ENCODE results near the gene CHD9. TPM values are rescaled to one million over a fixed set of nuclear protein-coding genes. Genes with fewer than 3 reads are reported as not detected.

Gene CHD9
- total RNA-seq, 3 donors from 2014 or later (not counting 1 experiment from before 2014, with no cell fraction given): 81.4 to 85.2 (median 81.9) TPM

- no peak for ATAC-seq
- Histone ChIP-seq H3K4me3 (ENCODE audit: low read length) (no peak overlapping the region), H3K27ac (ENCODE audit: low read length) (no peak overlapping the region), H3K4me1 (ENCODE audit: control insufficient read depth, insufficient read depth, low read length) (no peaks in the 10 kb centered on the region), H3K9me3 (ENCODE audit: control insufficient read depth, insufficient read depth, low read length) (no peaks in the 10 kb centered on the region), H3K27me3 (ENCODE audit: control insufficient read depth, insufficient read depth, low read length) (no peaks in the 10 kb centered on the region), H3K36me3 (ENCODE audit: control insufficient read depth, insufficient read depth, low read length) (no peaks in the 10 kb centered on the region)
- no peak for TF ChIP-seq CTCF (IDR thresholded peaks at IDR 0.05)
- Mint-ChIP-seq H3K27ac (no peak overlapping the region), H3K4me1 (peaks cover 0 to 4% of the 10 kb centered on the region in 2 donors), H3K9me3 (no peaks in the 10 kb centered on the region), H3K36me3 (no peaks in the 10 kb centered on the region), H3K27me3 (ENCODE audit: low read depth in 2 of 2) (no peaks in the 10 kb centered on the region), H3K4me3 (no peak overlapping the region)
- intact Hi-C loops (cut with micrococcal nuclease): no loop called here
- no peak for DNase-seq
Measured at GRCh38 chr16:53202398-53202797, 147.6 kb downstream of the CHD9 start.

GRCh38 chr16:53207810-53208752 lies 153.3 kb downstream of the CHD9 start:
- H3K4me1 Mint-ChIP-seq: peaks cover 33 to 40% of the 10 kb centered on the region in 2 donors
- H3K4me1 ChIP-seq (ENCODE audit: control insufficient read depth, insufficient read depth, low read length): peaks cover 8% of the 10 kb centered on the region
- no peaks in the 10 kb centered on the region for H3K27me3 ChIP-seq (ENCODE audit: control insufficient read depth, insufficient read depth, low read length)
- no peaks in the 10 kb centered on the region for H3K36me3 ChIP-seq (ENCODE audit: control insufficient read depth, insufficient read depth, low read length)
- peak overlapping the region; percentile 35 for H3K4me3 ChIP-seq (ENCODE audit: low read length)
- WGBS (ENCODE audit: insufficient coverage): 5% methylated on average over 6 of the region's 8 CpGs
- ATAC-seq: peak; percentile 82 to 84 (median 83)
- no peaks in the 10 kb centered on the region for H3K27me3 Mint-ChIP-seq (ENCODE audit: low read depth in 2 of 2)
- H3K27ac Mint-ChIP-seq: peak overlapping the region; percentile 87 to 99
- peak overlapping the region; percentile 90 for H3K4me3 Mint-ChIP-seq
- TF ChIP-seq CTCF (IDR thresholded peaks at IDR 0.05): peak; percentile 55
- H3K27ac ChIP-seq (ENCODE audit: low read length): peak overlapping the region; percentile 77
- no peaks in the 10 kb centered on the region for H3K9me3 Mint-ChIP-seq
- H3K9me3 ChIP-seq (ENCODE audit: control insufficient read depth, insufficient read depth, low read length): no peaks in the 10 kb centered on the region
- DNase-seq: peak; percentile 26 to 59
- H3K36me3 Mint-ChIP-seq: no peaks in the 10 kb centered on the region
- intact Hi-C loops (cut with micrococcal nuclease): loop anchor here (1.0 to 5.0 kb wide), 2 partner anchors 76 to 154 kb away; partner anchors contain the start of gene CHD9

GRCh38 chr16:53209429-53209828 lies 154.6 kb downstream of the CHD9 start:
- 23% methylated on average over 5 of the region's 5 CpGs for WGBS (ENCODE audit: insufficient coverage)
- H3K4me3 Mint-ChIP-seq: peak overlapping the region; percentile 85
- ATAC-seq (no peak), DNase-seq (no peak)
- intact Hi-C loops (cut with micrococcal nuclease): loop anchor here (5.0 kb wide), 1 partner anchor 77 kb away; no protein-coding TSS in a partner anchor
- no peak for TF ChIP-seq CTCF (IDR thresholded peaks at IDR 0.05)
- no peaks in the 10 kb centered on the region for H3K9me3 Mint-ChIP-seq
- no peaks in the 10 kb centered on the region for H3K9me3 ChIP-seq (ENCODE audit: control insufficient read depth, insufficient read depth, low read length)
- peak overlapping the region; percentile 53 for H3K27ac ChIP-seq (ENCODE audit: low read length)
- peak overlapping the region; percentile 87 to 90 for H3K27ac Mint-ChIP-seq
- no peaks in the 10 kb centered on the region for H3K36me3 ChIP-seq (ENCODE audit: control insufficient read depth, insufficient read depth, low read length)
- no peaks in the 10 kb centered on the region for H3K27me3 Mint-ChIP-seq (ENCODE audit: low read depth in 2 of 2)
- H3K4me1 Mint-ChIP-seq: peaks cover 38 to 45% of the 10 kb centered on the region in 2 donors
- peak overlapping the region; percentile 7 for H3K4me3 ChIP-seq (ENCODE audit: low read length)
- H3K4me1 ChIP-seq (ENCODE audit: control insufficient read depth, insufficient read depth, low read length): peaks cover 8% of the 10 kb centered on the region
- H3K36me3 Mint-ChIP-seq: no peaks in the 10 kb centered on the region
- H3K27me3 ChIP-seq (ENCODE audit: control insufficient read depth, insufficient read depth, low read length): no peaks in the 10 kb centered on the region
